Suprapubic skin (tissue), 3 donors: Measurements from ENCODE around the gene TEDC2.

Experiments
- CTCF ChIP-seq, 2 donors: fragments of 200-600 bp in 1 of 2; fragments of 450-650 bp in 1 of 2; sonication (generic) in 1 of 2; IDR thresholded peaks; one replicate each; pipeline ENCODE4 v1.5.1; 2016 to 2019; ENCODE audit warnings: antibody characterized with exemption in 2 of 2, mild to moderate bottlenecking in 1 of 2, moderate library complexity in 1 of 2
- POLR2A ChIP-seq, 2 donors: fragments of 450-650 bp; IDR thresholded peaks; one replicate each; pipeline ENCODE4 v1.6.1; 2017; ENCODE audit warnings: antibody characterized with exemption in 2 of 2, mild to moderate bottlenecking in 2 of 2, moderate library complexity in 2 of 2

DNA sequence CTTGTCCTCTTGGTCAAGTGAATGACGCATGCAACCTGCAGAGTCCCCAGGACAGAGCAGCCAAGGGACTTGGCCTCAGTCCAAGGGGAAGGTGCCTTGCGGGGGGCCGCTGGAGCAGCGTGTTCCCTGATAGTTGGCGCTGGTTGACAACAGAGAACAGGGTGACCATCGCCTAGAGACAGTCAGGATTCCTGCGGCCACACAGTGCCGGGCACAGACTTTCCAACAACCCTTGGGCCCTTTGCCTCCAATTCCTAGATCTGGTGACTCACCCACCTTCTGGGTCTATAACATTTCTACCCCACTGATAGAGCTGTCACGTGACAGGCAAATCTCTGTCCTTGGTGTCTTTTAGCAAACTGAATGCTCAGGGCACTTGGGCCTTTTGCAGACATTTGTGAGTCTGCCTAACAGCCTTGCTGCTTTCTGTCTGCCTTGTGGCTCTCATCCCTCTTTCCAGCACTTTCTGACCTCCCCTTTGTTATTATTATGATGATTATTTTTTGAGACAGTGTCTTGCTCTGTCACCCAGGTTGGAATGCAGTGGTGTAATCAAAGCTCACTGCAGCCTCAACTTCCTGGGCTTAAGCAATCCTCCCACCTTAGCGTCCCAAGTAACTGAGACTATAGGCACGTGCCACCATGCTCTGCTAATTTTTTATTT, 11.9 kb upstream of the TEDC2 start:
- TF ChIP-seq CTCF (IDR thresholded peaks at IDR 0.05) (no peak), POLR2A (IDR thresholded peaks at IDR 0.05) (no peak)
